ENCODE data around the gene ZNF616.

- TF ChIP-seq, protein P1, sequence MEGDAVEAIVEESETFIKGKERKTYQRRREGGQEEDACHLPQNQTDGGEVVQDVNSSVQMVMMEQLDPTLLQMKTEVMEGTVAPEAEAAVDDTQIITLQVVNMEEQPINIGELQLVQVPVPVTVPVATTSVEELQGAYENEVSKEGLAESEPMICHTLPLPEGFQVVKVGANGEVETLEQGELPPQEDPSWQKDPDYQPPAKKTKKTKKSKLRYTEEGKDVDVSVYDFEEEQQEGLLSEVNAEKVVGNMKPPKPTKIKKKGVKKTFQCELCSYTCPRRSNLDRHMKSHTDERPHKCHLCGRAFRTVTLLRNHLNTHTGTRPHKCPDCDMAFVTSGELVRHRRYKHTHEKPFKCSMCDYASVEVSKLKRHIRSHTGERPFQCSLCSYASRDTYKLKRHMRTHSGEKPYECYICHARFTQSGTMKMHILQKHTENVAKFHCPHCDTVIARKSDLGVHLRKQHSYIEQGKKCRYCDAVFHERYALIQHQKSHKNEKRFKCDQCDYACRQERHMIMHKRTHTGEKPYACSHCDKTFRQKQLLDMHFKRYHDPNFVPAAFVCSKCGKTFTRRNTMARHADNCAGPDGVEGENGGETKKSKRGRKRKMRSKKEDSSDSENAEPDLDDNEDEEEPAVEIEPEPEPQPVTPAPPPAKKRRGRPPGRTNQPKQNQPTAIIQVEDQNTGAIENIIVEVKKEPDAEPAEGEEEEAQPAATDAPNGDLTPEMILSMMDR (IDR thresholded peaks at IDR 0.05; ENCODE audit: low read depth, low read length): no peak
- no peak for TF ChIP-seq EZH2phosphoT487 (IDR thresholded peaks at IDR 0.05; ENCODE audit: low read depth)
Observed at GRCh38 chr19:52171321-52172169, 31.8 kb upstream of the ZNF616 start, which contains the start of gene ZNF836.

Data from OCI-LY3 (cell line).